Lower lobe of right lung (tissue), 2 donors: ENCODE data around the gene DNMT3B. TPM values are rescaled to one million over a fixed set of nuclear protein-coding genes. Genes with fewer than 3 reads are reported as not detected.
A peak's percentile ranks its signal among the peaks of the same experiment; 100 is the strongest.
"Not testable (repeated sequence)": the region's sequence is repeated elsewhere in the genome, so short reads cannot be mapped to it uniquely, and the experiment has no call there.

Experiments used
- ATAC-seq, 2 donors: fragments of 200-7000 bp; cut with Tn5 transposase; one replicate each; pipeline ENCODE4 v1.9.1; 2020 to 2022; ENCODE audit warnings: mild to moderate bottlenecking in 2 of 2, moderate library complexity in 2 of 2
- DNase-seq: peaks from one replicate; pipeline ENCODE4 v3.0.0-alpha.2; 2020
- H3K27ac ChIP-seq: fragments of 200-600 bp; one replicate; pipeline ENCODE4 v1.8.0; 2022
- H3K27me3 ChIP-seq: fragments of 200-600 bp; one replicate; pipeline ENCODE4 v1.8.0; 2022; ENCODE audit warnings: low read depth
- H3K36me3 ChIP-seq: fragments of 200-600 bp; one replicate; pipeline ENCODE4 v1.8.0; 2022; ENCODE audit warnings: mild to moderate bottlenecking
- H3K4me1 ChIP-seq: fragments of 200-600 bp; one replicate; pipeline ENCODE4 v1.8.0; 2022
- H3K4me3 ChIP-seq: fragments of 200-600 bp; one replicate; pipeline ENCODE4 v1.8.0; 2022; ENCODE audit warnings: mild to moderate bottlenecking
- H3K9me3 ChIP-seq: fragments of 200-600 bp; one replicate; pipeline ENCODE4 v1.8.0; 2022
- intact Hi-C: fragments of 100-400 bp; cut with DNase I; formaldehyde crosslinking; loops from one replicate; pipeline ENCODE4 v1.11.0; 2022
- long read RNA-seq: library from polyadenylated mRNA; unstranded; transcript quantifications from one replicate; pipeline ENCODE4 v2.0.0, GENCODE V29; 2021
- total RNA-seq: library from RNA; stranded (reverse); fragmentation: NEBNext Ultra II Directional; extraction: Animal tissue kit (Norgen Biotek cat#: 25700); gene quantifications from one replicate; pipeline ENCODE4 v1.2.1, GENCODE V29; 2021
- TF ChIP-seq, protein P1 (sequence below): fragments of 200-600 bp; IDR thresholded peaks from one replicate; pipeline ENCODE4 v1.8.0; 2022; ENCODE audit warnings: antibody characterized with exemption, mild to moderate bottlenecking
- donor health status: DM: no; HTN: yes; CAD: no; lungs with severe emphysema.

Gene DNMT3B
- 1.1 TPM for total RNA-seq
- long read RNA-seq, full-length matches to known transcripts = 1 of 2 reads
- long read RNA-seq, partial matches to known transcripts = 0 of 2 reads
- long read RNA-seq, other reads (novel, unspliced or antisense) = 1 of 2 reads

DNA sequence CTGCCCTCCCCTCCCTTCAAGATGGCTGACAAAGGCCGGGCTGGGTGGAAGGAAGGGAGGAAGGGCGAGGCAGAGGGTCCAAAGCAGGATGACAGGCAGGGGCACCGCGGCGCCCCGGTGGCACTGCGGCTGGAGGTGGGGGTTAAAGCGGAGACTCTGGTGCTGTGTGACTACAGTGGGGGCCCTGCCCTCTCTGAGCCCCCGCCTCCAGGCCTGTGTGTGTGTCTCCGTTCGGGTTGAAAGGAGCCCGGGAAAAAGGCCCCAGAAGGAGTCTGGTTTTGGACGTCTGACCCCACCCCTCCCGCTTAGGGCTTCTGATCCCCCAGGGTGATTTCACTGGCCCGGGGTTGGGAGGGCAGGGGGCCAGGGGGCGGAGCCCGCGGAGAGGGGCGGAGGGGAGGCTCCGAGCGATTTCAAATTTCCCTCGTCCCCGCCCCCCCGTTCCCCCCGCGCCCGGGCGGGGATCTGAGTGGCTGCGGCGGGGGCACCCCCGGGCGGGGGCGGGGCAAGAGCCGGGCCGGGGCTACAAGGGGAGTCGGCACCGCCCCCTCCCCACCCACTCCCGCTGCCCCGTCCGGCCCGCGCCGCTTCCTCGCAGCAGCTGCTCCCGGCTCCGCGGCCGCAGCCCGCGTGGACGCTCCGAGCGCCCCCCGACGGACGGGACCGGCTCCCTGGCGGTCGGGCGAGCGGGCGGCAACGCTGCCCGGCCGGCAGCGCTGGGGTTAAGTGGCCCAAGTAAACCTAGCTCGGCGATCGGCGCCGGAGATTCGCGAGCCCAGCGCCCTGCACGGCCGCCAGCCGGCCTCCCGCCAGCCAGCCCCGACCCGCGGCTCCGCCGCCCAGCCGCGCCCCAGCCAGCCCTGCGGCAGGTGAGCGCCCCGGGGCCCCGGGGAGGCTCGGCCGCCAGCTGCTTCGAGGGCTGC, at the start of gene DNMT3B:
Gene DNMT3B (plus strand): TSS at position 555 of the 923 bp plus-strand sequence. CDS start 17,939 bp downstream, outside the sequence.
- Histone ChIP-seq H3K27me3 (no peaks in the 10 kb centered on the region), H3K4me1 (peaks cover 17% of the 10 kb centered on the region), H3K4me3 (peak within 1 kb of the TSS; percentile 78), H3K36me3 (no peaks in the 10 kb centered on the region), H3K9me3 (no peaks in the 10 kb centered on the region), H3K27ac (no peak within 1 kb of the TSS)
- TF ChIP-seq, protein P1, sequence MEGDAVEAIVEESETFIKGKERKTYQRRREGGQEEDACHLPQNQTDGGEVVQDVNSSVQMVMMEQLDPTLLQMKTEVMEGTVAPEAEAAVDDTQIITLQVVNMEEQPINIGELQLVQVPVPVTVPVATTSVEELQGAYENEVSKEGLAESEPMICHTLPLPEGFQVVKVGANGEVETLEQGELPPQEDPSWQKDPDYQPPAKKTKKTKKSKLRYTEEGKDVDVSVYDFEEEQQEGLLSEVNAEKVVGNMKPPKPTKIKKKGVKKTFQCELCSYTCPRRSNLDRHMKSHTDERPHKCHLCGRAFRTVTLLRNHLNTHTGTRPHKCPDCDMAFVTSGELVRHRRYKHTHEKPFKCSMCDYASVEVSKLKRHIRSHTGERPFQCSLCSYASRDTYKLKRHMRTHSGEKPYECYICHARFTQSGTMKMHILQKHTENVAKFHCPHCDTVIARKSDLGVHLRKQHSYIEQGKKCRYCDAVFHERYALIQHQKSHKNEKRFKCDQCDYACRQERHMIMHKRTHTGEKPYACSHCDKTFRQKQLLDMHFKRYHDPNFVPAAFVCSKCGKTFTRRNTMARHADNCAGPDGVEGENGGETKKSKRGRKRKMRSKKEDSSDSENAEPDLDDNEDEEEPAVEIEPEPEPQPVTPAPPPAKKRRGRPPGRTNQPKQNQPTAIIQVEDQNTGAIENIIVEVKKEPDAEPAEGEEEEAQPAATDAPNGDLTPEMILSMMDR = no peak
- intact Hi-C loops = no loop called here
- DNase-seq (peak; percentile 84), ATAC-seq (peak; percentile 90 to 95)

GRCh38 chr20:32718749-32719348, 43.3 kb upstream of the DNMT3B start:
- intact Hi-C loops = no loop called here
- Histone ChIP-seq H3K4me3 (no peak overlapping the region), H3K9me3 (no peaks in the 10 kb centered on the region), H3K27me3 (no peaks in the 10 kb centered on the region), H3K36me3 (peaks cover 46% of the 10 kb centered on the region), H3K4me1 (no peaks in the 10 kb centered on the region), H3K27ac (no peak overlapping the region)
- DNase-seq = no peak
- no peak for ATAC-seq
- TF ChIP-seq, protein P1 = no peak

- TF ChIP-seq, protein P1 = no peak
- intact Hi-C loops = no loop called here
- Histone ChIP-seq H3K4me3 (no peak overlapping the region), H3K36me3 (peaks cover 43% of the 10 kb centered on the region), H3K9me3 (no peaks in the 10 kb centered on the region), H3K4me1 (peaks cover 14% of the 10 kb centered on the region), H3K27ac (no peak overlapping the region), H3K27me3 (no peaks in the 10 kb centered on the region)
- ATAC-seq (peak in 1 of 2 donors; percentile 19), DNase-seq (no peak)
These were observed 34.5 kb upstream of the DNMT3B start for GRCh38 chr20:32727683-32728082.

GRCh38 chr20:32728435-32728834, 33.8 kb upstream of the DNMT3B start:
- H3K4me3 ChIP-seq, H3K27ac ChIP-seq, DNase-seq, H3K27me3 ChIP-seq, H3K9me3 ChIP-seq, ATAC-seq, intact Hi-C loops: not testable (repeated sequence)
- Histone ChIP-seq H3K4me1 (peaks cover 14% of the 10 kb centered on the region), H3K36me3 (peaks cover 43% of the 10 kb centered on the region)

- not testable (repeated sequence) for H3K27me3 ChIP-seq
These were observed 32.9 kb upstream of the DNMT3B start for GRCh38 chr20:32729334-32729733.

GRCh38 chr20:32731882-32732266, 30.3 kb upstream of the DNMT3B start:
- intact Hi-C loops = no loop called here
- ATAC-seq = peak; percentile 45 to 67
- peak; percentile 68 for DNase-seq

More at GRCh38 chr20:32729334-32729733, 32.9 kb upstream of the DNMT3B start:
- H3K36me3 ChIP-seq = peaks cover 43% of the 10 kb centered on the region
- ATAC-seq, intact Hi-C loops, H3K27ac ChIP-seq, H3K9me3 ChIP-seq, DNase-seq, H3K4me3 ChIP-seq: not testable (repeated sequence)
- H3K4me1 ChIP-seq = peaks cover 14% of the 10 kb centered on the region

More at GRCh38 chr20:32731882-32732266, 30.3 kb upstream of the DNMT3B start:
- TF ChIP-seq, protein P1 = no peak
- H3K4me1 ChIP-seq = peaks cover 14% of the 10 kb centered on the region
- peak overlapping the region; percentile 21 for H3K27ac ChIP-seq
- H3K9me3 ChIP-seq = no peaks in the 10 kb centered on the region
- H3K4me3 ChIP-seq = no peak overlapping the region
- no peaks in the 10 kb centered on the region for H3K27me3 ChIP-seq
- H3K36me3 ChIP-seq = peaks cover 22% of the 10 kb centered on the region
